Measurements from ENCODE around the gene SUPT6H. TPM values are rescaled to one million over a fixed set of nuclear protein-coding genes. Genes with fewer than 3 reads are reported as not detected.

Gene SUPT6H
- total RNA-seq, 2 experiments from 2014 or later, result 69.4 to 72.8 TPM

DNA sequence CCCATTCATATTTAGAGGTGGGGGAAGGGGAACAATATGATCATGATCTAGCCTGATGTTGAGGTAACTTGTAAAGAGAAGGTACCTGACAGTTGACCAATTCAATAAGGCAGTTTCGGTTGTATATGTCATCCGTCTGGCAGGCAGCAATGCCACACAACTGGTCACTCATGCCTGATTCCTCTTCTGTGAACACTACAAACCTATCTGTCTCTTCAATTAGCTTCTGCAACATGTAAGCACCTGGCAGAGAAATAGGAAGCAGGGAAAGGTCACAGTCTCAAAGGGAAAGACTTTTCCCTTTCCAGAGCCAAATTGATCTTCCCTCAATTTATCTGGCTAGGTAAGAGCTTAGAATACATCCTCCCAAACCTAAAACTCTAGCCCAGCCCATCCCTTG is 37.9 kb upstream of the SUPT6H start:
- DNase-seq, result no peak
- POLR2A ChIA-PET, result interaction anchor here (1.6 kb wide), 1 partner anchor 20 kb away, joined by 6 read pairs; the partner anchor contains the start of gene BLTP2

GRCh38 chr17:28626818-28627217 is 35.2 kb upstream of the SUPT6H start:
- ATAC-seq (no peak), DNase-seq (no peak)
- H3K27ac Mint-ChIP-seq, result no peak overlapping the region
- POLR2A ChIA-PET, result no interaction called here
- H3K4me1 Mint-ChIP-seq (ENCODE audit: low read depth), result no peaks in the 10 kb centered on the region
- no peaks in the 10 kb centered on the region for H3K27me3 Mint-ChIP-seq (ENCODE audit: low read depth)
- peaks cover 55% of the 10 kb centered on the region for H3K36me3 Mint-ChIP-seq (ENCODE audit: low read depth)
- H3K9me3 Mint-ChIP-seq (ENCODE audit: insufficient read depth), result no peaks in the 10 kb centered on the region
- H3K4me3 Mint-ChIP-seq, result no peak overlapping the region
- CTCF ChIA-PET, result no interaction called here

More for the DNA sequence above, 37.9 kb upstream of the SUPT6H start:
- Mint-ChIP-seq H3K27ac (no peak overlapping the region), H3K9me3 (ENCODE audit: insufficient read depth) (no peaks in the 10 kb centered on the region), H3K36me3 (ENCODE audit: low read depth) (peaks cover 67% of the 10 kb centered on the region), H3K4me1 (ENCODE audit: low read depth) (no peaks in the 10 kb centered on the region), H3K4me3 (no peak overlapping the region), H3K27me3 (ENCODE audit: low read depth) (no peaks in the 10 kb centered on the region)
- no peak for ATAC-seq
- CTCF ChIA-PET, result interaction anchor here (0.6 to 2.7 kb wide), 3 partner anchors 10 to 22 kb away, joined by 3 to 14 read pairs (median 3); partner anchors contain the start of gene RSKR

- H3K27me3 Mint-ChIP-seq (ENCODE audit: low read depth), result no peaks in the 10 kb centered on the region
- CTCF ChIA-PET, result interaction anchor here (1.1 to 2.2 kb wide), 3 partner anchors 9 to 13 kb away, joined by 3 to 6 read pairs (median 3); no protein-coding TSS in a partner anchor
These were observed 27.7 kb upstream of the SUPT6H start for GRCh38 chr17:28634206-28634865.

DNA sequence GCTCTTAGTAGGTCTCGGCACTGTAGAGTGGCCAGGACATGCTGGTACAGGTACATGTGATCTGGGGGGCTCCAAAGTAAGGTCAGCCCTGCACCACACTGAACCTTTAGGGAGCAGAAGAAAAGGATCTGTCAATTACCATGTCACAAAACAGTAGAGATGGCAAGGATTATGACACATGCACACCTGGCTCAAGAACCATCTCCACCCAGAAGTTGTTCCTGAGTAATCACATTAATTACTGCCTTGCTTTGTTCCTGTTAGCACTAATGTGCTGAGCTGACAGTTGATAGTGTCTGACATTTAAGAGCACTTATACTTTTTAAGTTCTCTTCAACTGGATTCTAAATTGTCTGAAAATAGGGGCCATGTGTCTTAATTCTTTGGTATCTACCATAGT is 26.5 kb upstream of the SUPT6H start:
- CTCF ChIA-PET, result interaction anchor here (1.0 to 2.2 kb wide), 3 partner anchors 8 to 22 kb away, joined by 3 to 6 read pairs (median 5); no protein-coding TSS in a partner anchor
- POLR2A ChIA-PET, result interaction anchor here (0.9 kb wide), 1 partner anchor 26 kb away, joined by 3 read pairs; the partner anchor contains the start of gene SDF2
- H3K9me3 Mint-ChIP-seq (ENCODE audit: insufficient read depth), result no peaks in the 10 kb centered on the region
- no peak overlapping the region for H3K4me3 Mint-ChIP-seq
- no peak overlapping the region for H3K27ac Mint-ChIP-seq
- H3K36me3 Mint-ChIP-seq (ENCODE audit: low read depth), result peaks cover 83% of the 10 kb centered on the region
- no peak for DNase-seq
- no peaks in the 10 kb centered on the region for H3K27me3 Mint-ChIP-seq (ENCODE audit: low read depth)
- H3K4me1 Mint-ChIP-seq (ENCODE audit: low read depth), result peaks cover 11% of the 10 kb centered on the region
- no peak for ATAC-seq

More at GRCh38 chr17:28634206-28634865, 27.7 kb upstream of the SUPT6H start:
- peaks cover 78% of the 10 kb centered on the region for H3K36me3 Mint-ChIP-seq (ENCODE audit: low read depth)
- H3K9me3 Mint-ChIP-seq (ENCODE audit: insufficient read depth), result no peaks in the 10 kb centered on the region
- H3K4me3 Mint-ChIP-seq, result no peak overlapping the region
- POLR2A ChIA-PET, result interaction anchor here (1.3 kb wide), 1 partner anchor 10 kb away, joined by 6 read pairs; the partner anchor contains the start of gene BLTP2
- ATAC-seq (no peak), DNase-seq (no peak)
- H3K27ac Mint-ChIP-seq, result no peak overlapping the region
- peaks cover 9% of the 10 kb centered on the region for H3K4me1 Mint-ChIP-seq (ENCODE audit: low read depth)

GRCh38 chr17:28641579-28641978 is 20.4 kb upstream of the SUPT6H start:
- peaks cover 67% of the 10 kb centered on the region for H3K36me3 Mint-ChIP-seq (ENCODE audit: low read depth)

GRCh38 chr17:28643983-28644786 is 17.8 kb upstream of the SUPT6H start:
- no peaks in the 10 kb centered on the region for H3K27me3 Mint-ChIP-seq (ENCODE audit: low read depth)
- ATAC-seq, result peak; percentile 6
- H3K27ac Mint-ChIP-seq, result peak overlapping the region; percentile 84
- DNase-seq, result peak; percentile 61
- peaks cover 60% of the 10 kb centered on the region for H3K36me3 Mint-ChIP-seq (ENCODE audit: low read depth)
- H3K4me3 Mint-ChIP-seq, result peak overlapping the region; percentile 87
- ChIA-PET POLR2A (interaction anchor here (0.9 to 5.0 kb wide), 14 partner anchors 10 to 94 kb away, joined by 3 to 67 read pairs (median 4); partner anchors contain the start of genes PROCA1, RPL23A, SDF2 and SUPT6H), CTCF (interaction anchor here (0.7 to 5.3 kb wide), 29 partner anchors 9 to 502 kb away, joined by 3 to 104 read pairs (median 4); partner anchors contain the start of genes ALDOC, PIGS, PROCA1 and RPL23A)
- H3K9me3 Mint-ChIP-seq (ENCODE audit: insufficient read depth), result no peaks in the 10 kb centered on the region
- peaks cover 39% of the 10 kb centered on the region for H3K4me1 Mint-ChIP-seq (ENCODE audit: low read depth)

More at GRCh38 chr17:28641579-28641978, 20.4 kb upstream of the SUPT6H start:
- ATAC-seq, result no peak
- Mint-ChIP-seq H3K4me1 (ENCODE audit: low read depth) (peaks cover 34% of the 10 kb centered on the region), H3K27ac (no peak overlapping the region), H3K27me3 (ENCODE audit: low read depth) (no peaks in the 10 kb centered on the region), H3K9me3 (ENCODE audit: insufficient read depth) (no peaks in the 10 kb centered on the region), H3K4me3 (no peak overlapping the region)
- ChIA-PET POLR2A (no interaction called here), CTCF (no interaction called here)
- no peak for DNase-seq

- peak; percentile 97 for DNase-seq
- ATAC-seq, result peak; percentile 98
- no peaks in the 10 kb centered on the region for H3K9me3 Mint-ChIP-seq (ENCODE audit: insufficient read depth)
- peak within 1 kb of the TSS; percentile 84 for H3K27ac Mint-ChIP-seq
- no peaks in the 10 kb centered on the region for H3K27me3 Mint-ChIP-seq (ENCODE audit: low read depth)
- CTCF ChIA-PET, result interaction anchor here (0.6 to 5.3 kb wide), 25 partner anchors 8 to 501 kb away, joined by 3 to 104 read pairs (median 4); partner anchors contain the start of genes ALDOC, PIGS, PROCA1 and RPL23A
- POLR2A ChIA-PET, result interaction anchor here (0.5 to 5.0 kb wide), 19 partner anchors 11 to 307 kb away, joined by 3 to 67 read pairs (median 4); partner anchors contain the start of genes PROCA1, RPL23A, SDF2 and SUPT6H
- H3K36me3 Mint-ChIP-seq (ENCODE audit: low read depth), result peaks cover 55% of the 10 kb centered on the region
- H3K4me1 Mint-ChIP-seq (ENCODE audit: low read depth), result peaks cover 39% of the 10 kb centered on the region
- H3K4me3 Mint-ChIP-seq, result peak within 1 kb of the TSS; percentile 87
These were observed 17.0 kb upstream of the SUPT6H start, which contains the start of gene BLTP2 for GRCh38 chr17:28644787-28645575. Gene BLTP2, minus strand, starts transcription at chr17:28645158. Its CDS starts 102 bp downstream, at chr17:28645056.

DNA sequence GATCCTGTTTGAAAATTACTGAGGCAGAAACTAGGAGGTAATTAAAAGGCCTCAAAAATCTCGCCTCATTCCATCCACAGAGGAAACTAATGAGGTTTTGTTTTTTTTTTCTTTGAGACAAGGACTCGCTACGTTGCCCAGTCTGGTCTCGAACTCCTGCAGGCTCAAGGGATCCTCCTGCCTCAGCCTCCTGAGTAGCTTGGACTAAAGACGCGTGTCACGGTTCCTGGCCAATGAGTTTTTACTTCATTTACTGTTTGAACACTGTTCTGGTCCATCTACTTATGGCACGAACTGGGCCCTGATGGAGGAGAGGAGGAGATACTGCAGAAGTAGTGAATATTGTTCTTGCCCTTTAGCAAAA is 16.4 kb upstream of the SUPT6H start:
- DNase-seq (peak; percentile 30), ATAC-seq (no peak)
- H3K9me3 Mint-ChIP-seq (ENCODE audit: insufficient read depth), result no peaks in the 10 kb centered on the region
- peaks cover 54% of the 10 kb centered on the region for H3K36me3 Mint-ChIP-seq (ENCODE audit: low read depth)
- CTCF ChIA-PET, result interaction anchor here (0.6 to 5.3 kb wide), 15 partner anchors 16 to 320 kb away, joined by 3 to 104 read pairs (median 4); partner anchors contain the start of genes ALDOC, NEK8, PIGS and PROCA1
- peak overlapping the region; percentile 87 for H3K4me3 Mint-ChIP-seq
- H3K27me3 Mint-ChIP-seq (ENCODE audit: low read depth), result no peaks in the 10 kb centered on the region
- peaks cover 36% of the 10 kb centered on the region for H3K4me1 Mint-ChIP-seq (ENCODE audit: low read depth)
- peak overlapping the region; percentile 84 for H3K27ac Mint-ChIP-seq
- POLR2A ChIA-PET, result interaction anchor here (0.5 to 5.0 kb wide), 15 partner anchors 11 to 307 kb away, joined by 3 to 67 read pairs (median 4); partner anchors contain the start of genes PROCA1, SDF2 and SUPT6H

- CTCF ChIA-PET, result interaction anchor here (0.7 to 5.3 kb wide), 26 partner anchors 9 to 117 kb away, joined by 3 to 104 read pairs (median 4); partner anchors contain the start of genes NEK8, PIGS, PROCA1 and RPL23A
- Mint-ChIP-seq H3K36me3 (ENCODE audit: low read depth) (peaks cover 51% of the 10 kb centered on the region), H3K27ac (peak overlapping the region; percentile 84), H3K9me3 (ENCODE audit: insufficient read depth) (no peaks in the 10 kb centered on the region), H3K4me3 (peak overlapping the region; percentile 87), H3K4me1 (ENCODE audit: low read depth) (peaks cover 36% of the 10 kb centered on the region), H3K27me3 (ENCODE audit: low read depth) (no peaks in the 10 kb centered on the region)
- DNase-seq (no peak), ATAC-seq (no peak)
- POLR2A ChIA-PET, result interaction anchor here (0.8 to 5.0 kb wide), 8 partner anchors 9 to 303 kb away, joined by 3 to 67 read pairs (median 5); partner anchors contain the start of genes PROCA1, RPL23A, SDF2 and SPAG5
These were observed 15.8 kb upstream of the SUPT6H start for GRCh38 chr17:28646039-28646754.

GRCh38 chr17:28648698-28649097 is 13.3 kb upstream of the SUPT6H start:
- POLR2A ChIA-PET, result interaction anchor here (1.2 to 2.1 kb wide), 3 partner anchors 13 to 71 kb away, joined by 3 to 12 read pairs (median 5); partner anchors contain the start of genes RPL23A, SDF2 and SUPT6H
- Mint-ChIP-seq H3K27me3 (ENCODE audit: low read depth) (no peaks in the 10 kb centered on the region), H3K9me3 (ENCODE audit: insufficient read depth) (no peaks in the 10 kb centered on the region), H3K4me1 (ENCODE audit: low read depth) (peaks cover 23% of the 10 kb centered on the region), H3K4me3 (no peak overlapping the region), H3K36me3 (ENCODE audit: low read depth) (peaks cover 47% of the 10 kb centered on the region), H3K27ac (no peak overlapping the region)
- ATAC-seq (no peak), DNase-seq (no peak)
- CTCF ChIA-PET, result interaction anchor here (0.9 to 1.6 kb wide), 5 partner anchors 9 to 102 kb away, joined by 4 to 11 read pairs (median 5); partner anchors contain the start of genes SDF2 and SUPT6H

Data from activated CD8-positive, alpha-beta T cell treated with anti-CD3 and anti-CD28 coated beads, Interleukin-2, amount 10 ng/mL, durations not matched to agents 7 days and 5 days (primary cell).